ENCODE results near the gene SIM2.

The SIM2 gene

DNA sequence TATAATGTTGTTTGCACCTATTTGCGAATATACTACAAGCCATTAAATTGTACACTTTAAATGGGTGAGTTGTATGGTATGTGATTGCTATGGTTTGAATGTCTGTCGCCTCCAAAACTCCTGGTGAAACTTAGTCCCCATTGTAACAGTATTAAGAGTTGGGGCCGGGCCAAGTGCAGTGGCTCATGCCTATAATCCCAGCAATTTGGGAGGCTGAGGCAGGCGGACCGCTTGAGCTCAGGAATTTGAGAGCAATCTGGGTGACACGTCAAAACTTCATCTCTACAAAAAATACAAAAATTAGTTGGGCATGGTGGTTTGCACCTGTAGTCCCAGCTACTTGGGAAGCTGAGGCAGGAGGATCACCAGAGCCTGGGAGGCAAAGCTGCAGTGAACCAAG, 12.0 kb upstream of the SIM2 start:
- TF ChIP-seq EZH2phosphoT487 (IDR thresholded peaks at IDR 0.05; ENCODE audit: borderline replicate concordance, low read length): no peak
- TF ChIP-seq, protein P1, sequence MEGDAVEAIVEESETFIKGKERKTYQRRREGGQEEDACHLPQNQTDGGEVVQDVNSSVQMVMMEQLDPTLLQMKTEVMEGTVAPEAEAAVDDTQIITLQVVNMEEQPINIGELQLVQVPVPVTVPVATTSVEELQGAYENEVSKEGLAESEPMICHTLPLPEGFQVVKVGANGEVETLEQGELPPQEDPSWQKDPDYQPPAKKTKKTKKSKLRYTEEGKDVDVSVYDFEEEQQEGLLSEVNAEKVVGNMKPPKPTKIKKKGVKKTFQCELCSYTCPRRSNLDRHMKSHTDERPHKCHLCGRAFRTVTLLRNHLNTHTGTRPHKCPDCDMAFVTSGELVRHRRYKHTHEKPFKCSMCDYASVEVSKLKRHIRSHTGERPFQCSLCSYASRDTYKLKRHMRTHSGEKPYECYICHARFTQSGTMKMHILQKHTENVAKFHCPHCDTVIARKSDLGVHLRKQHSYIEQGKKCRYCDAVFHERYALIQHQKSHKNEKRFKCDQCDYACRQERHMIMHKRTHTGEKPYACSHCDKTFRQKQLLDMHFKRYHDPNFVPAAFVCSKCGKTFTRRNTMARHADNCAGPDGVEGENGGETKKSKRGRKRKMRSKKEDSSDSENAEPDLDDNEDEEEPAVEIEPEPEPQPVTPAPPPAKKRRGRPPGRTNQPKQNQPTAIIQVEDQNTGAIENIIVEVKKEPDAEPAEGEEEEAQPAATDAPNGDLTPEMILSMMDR (IDR thresholded peaks at IDR 0.05; ENCODE audit: low read depth, low read length, poor library complexity, severe bottlenecking): no peak
- H3K4me2 ChIP-seq (ENCODE audit: low read length): no peak overlapping the region

DNA sequence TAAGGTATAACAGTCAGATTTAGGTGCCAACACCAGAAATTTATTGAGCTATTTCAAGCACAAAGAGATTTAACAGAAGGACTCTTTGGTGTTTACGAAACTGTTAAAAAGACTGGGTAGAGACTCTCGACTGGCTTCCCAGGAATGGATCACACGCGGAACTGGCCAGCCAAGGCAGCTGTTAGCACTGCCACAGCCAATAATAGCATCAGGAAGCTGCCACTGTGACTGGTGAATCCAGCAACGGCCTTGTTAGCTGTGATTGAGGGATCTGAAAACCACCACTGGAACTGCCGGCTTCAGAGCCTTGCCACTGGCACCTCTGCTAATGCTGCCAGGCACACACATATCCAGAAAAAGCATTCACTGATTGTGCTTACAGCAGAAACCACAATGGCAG, 10.6 kb upstream of the SIM2 start:
- H3K79me2 ChIP-seq (ENCODE audit: control insufficient read depth, low read length): no peaks in the 10 kb centered on the region
- no peaks in the 10 kb centered on the region for H4K20me1 ChIP-seq (ENCODE audit: control insufficient read depth, insufficient read depth, low read depth, low read length)
- H3K36me3 ChIP-seq (ENCODE audit: control insufficient read depth, low read length): no peaks in the 10 kb centered on the region
- no peak for TF ChIP-seq EZH2phosphoT487 (IDR thresholded peaks at IDR 0.05; ENCODE audit: borderline replicate concordance, low read length)
- TF ChIP-seq, protein P1 (IDR thresholded peaks at IDR 0.05; ENCODE audit: low read depth, low read length, poor library complexity, severe bottlenecking): no peak
- H3F3A ChIP-seq (ENCODE audit: control insufficient read depth, insufficient read depth): no peaks in the 10 kb centered on the region
- no peaks in the 10 kb centered on the region for H3K9me2 ChIP-seq (replicated peaks; ENCODE audit: control insufficient read depth, low read length)
- H3K27ac ChIP-seq (ENCODE audit: low read depth, low read length): no peak overlapping the region
- H3K27me3 ChIP-seq (ENCODE audit: control insufficient read depth, low read length): peaks cover 21% of the 10 kb centered on the region
- no peak overlapping the region for H3K4me3 ChIP-seq (ENCODE audit: low read length)
- H3K4me2 ChIP-seq (ENCODE audit: low read length): no peak overlapping the region
- no peaks in the 10 kb centered on the region for H3K9me3 ChIP-seq (ENCODE audit: control insufficient read depth, insufficient read depth, low read length)
- 0 out of 2 replicates have a peak, but pooled peaks cover 3% of the 10 kb centered on the region for H3K4me1 ChIP-seq (ENCODE audit: control insufficient read depth, low read length)

More for the DNA sequence above, 12.0 kb upstream of the SIM2 start:
- no peaks in the 10 kb centered on the region for H3K9me3 ChIP-seq (ENCODE audit: control insufficient read depth, insufficient read depth, low read length)
- H4K20me1 ChIP-seq (ENCODE audit: control insufficient read depth, insufficient read depth, low read depth, low read length): no peaks in the 10 kb centered on the region
- peaks cover 24% of the 10 kb centered on the region for H3K27me3 ChIP-seq (ENCODE audit: control insufficient read depth, low read length)
- H3K9me2 ChIP-seq (replicated peaks; ENCODE audit: control insufficient read depth, low read length): no peaks in the 10 kb centered on the region
- H3K79me2 ChIP-seq (ENCODE audit: control insufficient read depth, low read length): no peaks in the 10 kb centered on the region
- H3K36me3 ChIP-seq (ENCODE audit: control insufficient read depth, low read length): no peaks in the 10 kb centered on the region
- no peak overlapping the region for H3K27ac ChIP-seq (ENCODE audit: low read depth, low read length)
- no peak overlapping the region for H3K4me3 ChIP-seq (ENCODE audit: low read length)
- H3K4me1 ChIP-seq (ENCODE audit: control insufficient read depth, low read length): 0 out of 2 replicates have a peak, but pooled peaks cover 3% of the 10 kb centered on the region
- H3F3A ChIP-seq (ENCODE audit: control insufficient read depth, insufficient read depth): no peaks in the 10 kb centered on the region

DNA sequence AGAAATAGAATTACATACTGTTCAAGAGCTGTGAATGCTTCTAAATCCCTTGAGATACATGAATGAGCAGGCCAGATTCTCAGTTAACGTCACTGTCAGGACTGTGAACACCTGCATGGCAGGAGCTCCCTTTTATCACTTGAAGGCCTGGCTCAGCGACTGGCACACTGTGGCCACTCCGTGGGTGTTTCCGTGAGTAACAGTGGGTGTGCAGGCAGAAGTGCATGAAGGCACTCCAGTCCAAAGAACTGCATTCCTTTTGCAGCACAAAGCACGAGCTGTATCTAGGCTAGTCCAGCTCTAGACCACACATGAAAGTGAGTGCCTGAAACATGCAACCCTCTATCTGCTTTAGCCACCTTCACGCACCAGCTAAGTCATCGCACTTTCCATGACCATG, 9.6 kb upstream of the SIM2 start:
- TF ChIP-seq, protein P1 (IDR thresholded peaks at IDR 0.05; ENCODE audit: low read depth, low read length, poor library complexity, severe bottlenecking): no peak
- no peak for TF ChIP-seq EZH2phosphoT487 (IDR thresholded peaks at IDR 0.05; ENCODE audit: borderline replicate concordance, low read length)
- Histone ChIP-seq H4K20me1 (ENCODE audit: control insufficient read depth, insufficient read depth, low read depth, low read length) (no peaks in the 10 kb centered on the region), H3K36me3 (ENCODE audit: control insufficient read depth, low read length) (no peaks in the 10 kb centered on the region), H3K4me2 (ENCODE audit: low read length) (no peak overlapping the region), H3K79me2 (ENCODE audit: control insufficient read depth, low read length) (no peaks in the 10 kb centered on the region), H3F3A (ENCODE audit: control insufficient read depth, insufficient read depth) (no peaks in the 10 kb centered on the region), H3K27ac (ENCODE audit: low read depth, low read length) (no peak overlapping the region), H3K4me1 (ENCODE audit: control insufficient read depth, low read length) (0 out of 2 replicates have a peak, but pooled peaks cover 3% of the 10 kb centered on the region), H3K9me3 (ENCODE audit: control insufficient read depth, insufficient read depth, low read length) (no peaks in the 10 kb centered on the region), H3K27me3 (ENCODE audit: control insufficient read depth, low read length) (peaks cover 19% of the 10 kb centered on the region), H3K4me3 (ENCODE audit: low read length) (no peak overlapping the region), H3K9me2 (replicated peaks; ENCODE audit: control insufficient read depth, low read length) (no peaks in the 10 kb centered on the region)

All from DOHH2 (cell line).